ENCODE results near the gene IQSEC1.

Gene IQSEC1

GRCh38 chr3:13066834-13067233, 6.4 kb downstream of the IQSEC1 start:
- no peak for DNase-seq

DNA sequence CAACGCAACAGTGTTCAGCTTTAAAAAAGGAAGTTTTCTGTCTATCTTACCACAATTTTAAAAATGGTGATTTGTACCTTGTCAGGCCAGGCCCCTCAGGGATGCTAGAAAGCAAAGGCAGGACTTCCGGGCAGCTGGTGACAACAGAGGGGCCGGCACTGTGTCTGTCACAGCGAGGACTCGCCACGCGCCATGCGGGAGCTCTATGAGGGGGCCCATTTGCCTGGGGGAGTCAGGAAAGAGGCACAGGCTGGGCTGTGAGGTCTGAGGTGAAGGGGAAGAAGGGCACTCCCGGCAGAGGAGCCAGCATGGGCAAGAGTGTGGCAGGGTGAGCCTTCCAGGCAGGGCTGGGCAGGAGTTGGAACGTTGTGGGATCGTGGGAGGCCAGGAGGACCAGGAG, 7.0 kb downstream of the IQSEC1 start:
- no peak for DNase-seq

GRCh38 chr3:13065727-13066126, 7.5 kb downstream of the IQSEC1 start:
- no peak for DNase-seq

DNA sequence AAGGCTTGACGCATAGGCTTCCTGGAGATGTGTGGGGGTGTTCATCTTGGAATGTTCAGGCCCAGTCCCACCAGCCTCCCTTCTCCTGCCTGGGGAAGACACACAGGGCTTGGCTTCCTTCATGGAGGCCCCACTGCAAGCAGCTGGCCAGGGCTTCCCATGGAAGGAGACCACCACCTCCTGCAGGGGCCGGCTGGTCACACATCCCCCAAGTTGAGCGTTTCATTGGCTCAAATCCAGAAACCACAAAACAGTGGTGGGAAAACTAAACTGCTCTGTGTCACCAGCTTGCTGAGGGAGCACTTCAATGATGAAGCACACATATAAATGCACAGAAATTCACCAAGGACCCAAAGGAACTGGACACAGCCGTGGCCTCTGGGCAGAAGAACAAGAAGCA, 8.3 kb downstream of the IQSEC1 start:
- no peak for DNase-seq

DNA sequence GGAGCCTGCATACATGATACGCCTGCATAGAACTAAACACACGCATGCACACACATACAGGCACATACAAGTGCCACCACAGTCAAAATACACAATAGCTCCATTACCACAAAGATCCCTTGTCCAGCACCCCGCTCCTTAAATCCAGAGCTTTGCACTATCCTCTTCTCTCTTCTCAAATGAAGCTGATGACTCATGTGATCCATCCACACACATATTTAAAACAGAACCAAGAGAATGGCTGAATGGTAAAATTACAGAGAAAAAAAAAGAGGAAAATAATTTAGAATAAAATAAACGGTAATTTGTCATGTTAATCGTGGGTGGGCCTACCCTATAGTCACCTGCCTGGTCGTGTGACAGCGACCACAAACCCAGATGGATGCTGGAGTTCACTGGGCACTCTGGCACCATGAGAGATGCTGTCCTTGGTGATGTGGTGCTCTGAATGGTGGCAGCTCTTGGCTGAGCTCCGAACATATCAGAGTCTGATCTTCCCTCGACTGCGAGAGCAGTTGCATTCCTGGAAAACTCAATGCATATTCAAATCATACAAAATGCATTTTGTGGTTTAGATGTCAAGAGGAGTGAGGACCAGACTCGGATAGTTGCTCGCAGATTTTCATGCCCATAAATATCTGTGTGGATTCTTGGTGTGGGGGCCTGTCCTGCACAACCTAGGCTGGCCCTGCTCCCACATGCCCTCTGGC, 8.9 kb downstream of the IQSEC1 start:
- no peak for DNase-seq

- DNase-seq = no peak
Measured at GRCh38 chr3:13063225-13063624, 10.0 kb downstream of the IQSEC1 start.

DNA sequence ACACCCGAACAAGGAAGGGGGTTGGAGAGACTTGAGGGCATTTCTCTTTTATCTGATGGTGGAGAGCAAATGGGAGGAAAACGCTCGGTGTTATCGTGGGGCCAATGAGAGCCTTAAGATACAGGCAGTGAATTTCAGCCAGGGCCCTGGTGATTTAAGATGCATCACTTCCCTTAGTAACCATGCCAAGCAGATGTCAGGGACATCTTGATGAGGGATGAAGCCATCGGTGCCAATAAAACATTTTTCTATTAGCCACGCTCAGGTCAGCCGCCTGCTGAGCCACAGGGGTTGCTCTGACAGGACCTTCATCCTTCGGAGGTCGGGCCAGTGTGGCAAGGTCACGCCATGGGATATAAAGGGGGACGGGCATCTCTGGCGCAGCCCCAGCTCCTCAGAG, 10.6 kb downstream of the IQSEC1 start:
- DNase-seq = no peak

DNA sequence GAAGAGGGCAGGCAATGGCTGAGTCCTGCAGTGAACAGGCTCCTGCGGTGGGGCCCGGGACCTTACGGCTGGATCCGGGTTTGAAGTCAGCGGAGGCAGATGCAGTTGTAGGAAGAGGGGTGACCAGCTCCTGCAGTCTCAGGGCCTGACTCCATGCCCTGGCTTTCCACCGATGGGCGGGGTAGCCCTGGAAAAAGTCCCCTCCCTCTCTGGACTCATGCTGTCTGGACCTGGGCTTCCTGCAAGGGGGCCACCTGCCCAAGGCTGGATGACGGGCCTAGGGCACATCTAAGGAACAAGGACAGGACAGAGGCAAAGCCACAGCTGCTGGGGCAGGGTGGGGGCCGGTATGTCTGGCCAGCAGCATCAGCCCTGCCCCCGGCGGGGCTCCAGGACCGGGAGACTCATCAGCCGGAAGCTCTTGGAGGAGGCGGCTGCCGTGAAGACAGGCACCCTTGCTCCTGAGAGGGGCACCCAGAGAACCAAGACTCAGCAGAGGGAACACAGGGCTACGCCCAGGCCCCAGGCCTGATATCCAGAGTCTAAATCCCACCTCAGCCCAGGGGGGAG, 12.8 kb downstream of the IQSEC1 start:
- DNase-seq = no peak

DNA sequence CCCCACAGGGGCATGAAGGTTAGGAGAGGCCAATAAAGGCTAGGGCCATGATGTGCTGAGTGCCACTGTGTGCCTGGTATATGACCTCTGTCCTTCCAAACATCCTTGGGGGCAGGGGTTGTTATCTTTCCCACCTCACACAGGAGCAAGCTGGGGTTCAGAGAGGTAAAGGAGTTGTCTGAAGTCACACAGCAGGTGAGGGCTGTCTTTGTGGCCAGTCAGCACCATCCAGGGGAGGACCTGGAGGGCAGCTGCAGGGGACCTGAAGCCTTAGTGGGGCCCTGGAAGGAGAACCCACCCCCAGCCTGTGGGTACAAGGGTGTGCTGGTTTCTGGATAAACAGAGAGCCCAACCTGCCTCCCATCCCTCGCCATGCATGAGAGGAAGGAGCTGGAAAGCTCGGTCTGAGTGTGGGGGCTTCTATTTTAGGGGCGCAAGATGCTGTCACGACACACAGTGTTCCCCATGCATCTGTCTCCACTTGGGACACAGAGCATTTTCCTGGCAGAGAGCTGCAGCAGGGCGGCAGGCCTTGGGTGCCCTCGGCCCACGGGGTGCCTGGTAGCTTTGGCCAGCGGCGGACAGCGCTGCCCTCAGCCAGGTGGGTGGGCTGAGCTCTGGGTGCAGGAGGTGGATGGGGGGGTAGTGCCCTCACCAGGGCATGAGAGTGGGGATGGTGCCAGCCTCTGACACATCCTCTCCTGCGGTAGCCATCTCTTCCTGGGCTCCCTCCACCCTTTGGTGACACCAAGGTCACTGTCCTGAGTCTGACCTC, 14.7 kb downstream of the IQSEC1 start:
- no peak for DNase-seq

GRCh38 chr3:13057282-13058040, 15.8 kb downstream of the IQSEC1 start:
- DNase-seq = no peak

DNA sequence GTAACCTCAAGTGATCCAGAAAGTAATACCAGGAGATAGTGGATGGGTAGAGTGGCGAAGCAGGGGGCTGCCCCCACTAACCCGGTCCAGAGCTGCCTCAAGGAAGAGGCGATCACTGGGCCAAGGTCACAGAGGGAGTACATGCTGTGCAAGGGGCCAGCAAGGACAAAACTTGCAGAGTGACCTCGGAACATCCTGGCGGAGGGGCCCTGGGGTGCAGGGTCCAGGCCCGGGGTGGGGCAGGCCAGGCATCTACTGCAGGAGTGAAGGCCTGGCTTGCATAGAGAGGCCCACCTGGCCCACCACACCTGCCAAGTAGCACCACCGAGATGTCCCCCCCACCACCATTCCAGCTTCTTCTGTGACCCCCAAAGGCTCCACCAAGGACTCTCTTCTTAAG, 17.6 kb downstream of the IQSEC1 start:
- DNase-seq = no peak

- no peak for DNase-seq
Measured at GRCh38 chr3:13054341-13055285, 18.6 kb downstream of the IQSEC1 start.

GRCh38 chr3:13053893-13054292, 19.3 kb downstream of the IQSEC1 start:
- no peak for DNase-seq

GRCh38 chr3:13053420-13053819, 19.8 kb downstream of the IQSEC1 start:
- DNase-seq = no peak

- no peak for DNase-seq
Measured at GRCh38 chr3:13052191-13052820, 20.9 kb downstream of the IQSEC1 start.

GRCh38 chr3:13051581-13051980, 21.6 kb downstream of the IQSEC1 start:
- DNase-seq = no peak

- no peak for DNase-seq
Measured at GRCh38 chr3:13051066-13051465, 22.2 kb downstream of the IQSEC1 start.

DNA sequence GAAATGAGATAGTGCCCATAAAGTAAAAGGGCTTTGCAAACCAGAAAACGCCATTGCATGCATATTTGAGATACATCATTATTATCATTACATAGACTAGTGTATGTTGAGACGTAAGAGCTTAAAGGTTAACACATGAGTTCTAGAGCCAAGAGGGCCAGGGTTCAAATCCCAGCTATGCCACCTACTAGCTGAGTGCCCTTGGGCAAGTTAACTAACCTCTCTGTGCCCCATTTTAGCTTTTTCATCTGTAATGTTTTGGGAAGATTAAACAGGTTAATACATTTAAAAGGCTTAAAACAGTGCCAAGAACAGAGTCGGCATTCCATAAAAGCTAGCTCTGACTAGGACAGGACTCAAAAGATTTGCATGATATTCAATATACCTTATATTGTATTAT, 22.8 kb downstream of the IQSEC1 start:
- no peak for DNase-seq

DNA sequence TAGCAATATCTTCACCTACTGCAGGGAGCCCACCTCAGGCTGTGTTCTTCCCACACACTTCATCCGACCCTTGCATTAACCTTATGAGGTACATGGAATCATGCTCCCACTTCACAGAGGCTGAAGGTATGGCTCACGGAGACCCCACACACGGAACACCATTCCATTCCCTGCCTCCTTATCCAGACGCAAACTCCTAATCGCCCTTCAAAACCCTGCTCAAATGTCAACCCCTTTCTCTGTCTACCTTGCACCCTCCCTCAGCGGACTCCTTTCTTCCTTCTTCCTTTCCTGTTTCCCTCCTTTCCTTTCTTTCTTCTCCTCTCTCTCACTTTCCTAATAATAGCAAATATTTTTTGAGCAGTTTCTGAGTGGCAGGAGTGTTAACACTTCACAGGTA, 23.8 kb downstream of the IQSEC1 start:
- DNase-seq = no peak

GRCh38 chr3:13047296-13048165, 25.7 kb downstream of the IQSEC1 start:
- no peak for DNase-seq

Measured in kidney glomerular epithelial cell (primary cell).